PC-9 (cell line): ENCODE results near the gene CLBA1.
"Not testable (repeated sequence)": the region's sequence is repeated elsewhere in the genome, so short reads cannot be mapped to it uniquely, and the experiment has no call there.

Experiments used
- CTCF ChIP-seq: fragments of 200-600 bp; sonication (generic); conservative IDR thresholded peaks from 2 replicates; pipeline ENCODE4 v1.6.1; 2017; ENCODE audit warnings: mixed run types, antibody characterized with exemption, mild to moderate bottlenecking, moderate library complexity
- EZH2 ChIP-seq: fragments of 200-600 bp; sonication (generic); IDR thresholded peaks from 2 replicates; pipeline ENCODE4 v1.8.0; 2017; ENCODE audit warnings: antibody characterized with exemption, low read depth

GRCh38 chr14:104945986-104946965, 39.3 kb upstream of the CLBA1 start:
- TF ChIP-seq CTCF, EZH2: not testable (repeated sequence)
